Measurements from ENCODE around the gene LEF1.

LEF1 gene

GRCh38 chr4:107999932-108000539 lies 168.7 kb downstream of the LEF1 start:
- ATAC-seq, result no peak

GRCh38 chr4:107997794-107998193 lies 170.9 kb downstream of the LEF1 start:
- ATAC-seq, result no peak; the same call in 2 of the 3 replicates
- no peak for TF ChIP-seq ZC3H10 (CRISPR knock-in tag; IDR thresholded peaks at IDR 0.05)

More at GRCh38 chr4:107999932-108000539, 168.7 kb downstream of the LEF1 start:
- TF ChIP-seq, protein P1, sequence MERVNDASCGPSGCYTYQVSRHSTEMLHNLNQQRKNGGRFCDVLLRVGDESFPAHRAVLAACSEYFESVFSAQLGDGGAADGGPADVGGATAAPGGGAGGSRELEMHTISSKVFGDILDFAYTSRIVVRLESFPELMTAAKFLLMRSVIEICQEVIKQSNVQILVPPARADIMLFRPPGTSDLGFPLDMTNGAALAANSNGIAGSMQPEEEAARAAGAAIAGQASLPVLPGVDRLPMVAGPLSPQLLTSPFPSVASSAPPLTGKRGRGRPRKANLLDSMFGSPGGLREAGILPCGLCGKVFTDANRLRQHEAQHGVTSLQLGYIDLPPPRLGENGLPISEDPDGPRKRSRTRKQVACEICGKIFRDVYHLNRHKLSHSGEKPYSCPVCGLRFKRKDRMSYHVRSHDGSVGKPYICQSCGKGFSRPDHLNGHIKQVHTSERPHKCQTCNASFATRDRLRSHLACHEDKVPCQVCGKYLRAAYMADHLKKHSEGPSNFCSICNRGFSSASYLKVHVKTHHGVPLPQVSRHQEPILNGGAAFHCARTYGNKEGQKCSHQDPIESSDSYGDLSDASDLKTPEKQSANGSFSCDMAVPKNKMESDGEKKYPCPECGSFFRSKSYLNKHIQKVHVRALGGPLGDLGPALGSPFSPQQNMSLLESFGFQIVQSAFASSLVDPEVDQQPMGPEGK (CRISPR knock-in tag; IDR thresholded peaks at IDR 0.05; ENCODE audit: borderline replicate concordance), result no peak
- TF ChIP-seq SNAI2 (CRISPR knock-in tag; IDR thresholded peaks at IDR 0.05), result no peak
- TF ChIP-seq RARB (CRISPR knock-in tag; IDR thresholded peaks at IDR 0.05), result no peak
- TF ChIP-seq BACH2 (CRISPR knock-in tag; IDR thresholded peaks at IDR 0.05; ENCODE audit: borderline replicate concordance), result no peak
- TF ChIP-seq, protein P2, sequence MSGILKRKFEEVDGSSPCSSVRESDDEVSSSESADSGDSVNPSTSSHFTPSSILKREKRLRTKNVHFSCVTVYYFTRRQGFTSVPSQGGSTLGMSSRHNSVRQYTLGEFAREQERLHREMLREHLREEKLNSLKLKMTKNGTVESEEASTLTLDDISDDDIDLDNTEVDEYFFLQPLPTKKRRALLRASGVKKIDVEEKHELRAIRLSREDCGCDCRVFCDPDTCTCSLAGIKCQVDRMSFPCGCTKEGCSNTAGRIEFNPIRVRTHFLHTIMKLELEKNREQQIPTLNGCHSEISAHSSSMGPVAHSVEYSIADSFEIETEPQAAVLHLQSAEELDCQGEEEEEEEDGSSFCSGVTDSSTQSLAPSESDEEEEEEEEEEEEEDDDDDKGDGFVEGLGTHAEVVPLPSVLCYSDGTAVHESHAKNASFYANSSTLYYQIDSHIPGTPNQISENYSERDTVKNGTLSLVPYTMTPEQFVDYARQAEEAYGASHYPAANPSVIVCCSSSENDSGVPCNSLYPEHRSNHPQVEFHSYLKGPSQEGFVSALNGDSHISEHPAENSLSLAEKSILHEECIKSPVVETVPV (CRISPR knock-in tag; IDR thresholded peaks at IDR 0.05), result no peak
- no peak for TF ChIP-seq ZC3H10 (CRISPR knock-in tag; IDR thresholded peaks at IDR 0.05)
- TF ChIP-seq, protein P3, sequence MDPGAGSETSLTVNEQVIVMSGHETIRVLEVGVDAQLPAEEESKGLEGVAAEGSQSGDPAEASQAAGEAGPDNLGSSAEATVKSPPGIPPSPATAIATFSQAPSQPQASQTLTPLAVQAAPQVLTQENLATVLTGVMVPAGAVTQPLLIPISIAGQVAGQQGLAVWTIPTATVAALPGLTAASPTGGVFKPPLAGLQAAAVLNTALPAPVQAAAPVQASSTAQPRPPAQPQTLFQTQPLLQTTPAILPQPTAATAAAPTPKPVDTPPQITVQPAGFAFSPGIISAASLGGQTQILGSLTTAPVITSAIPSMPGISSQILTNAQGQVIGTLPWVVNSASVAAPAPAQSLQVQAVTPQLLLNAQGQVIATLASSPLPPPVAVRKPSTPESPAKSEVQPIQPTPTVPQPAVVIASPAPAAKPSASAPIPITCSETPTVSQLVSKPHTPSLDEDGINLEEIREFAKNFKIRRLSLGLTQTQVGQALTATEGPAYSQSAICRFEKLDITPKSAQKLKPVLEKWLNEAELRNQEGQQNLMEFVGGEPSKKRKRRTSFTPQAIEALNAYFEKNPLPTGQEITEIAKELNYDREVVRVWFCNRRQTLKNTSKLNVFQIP (CRISPR knock-in tag; IDR thresholded peaks at IDR 0.05; ENCODE audit: borderline replicate concordance, low read depth), result no peak
- TF ChIP-seq, protein P4, sequence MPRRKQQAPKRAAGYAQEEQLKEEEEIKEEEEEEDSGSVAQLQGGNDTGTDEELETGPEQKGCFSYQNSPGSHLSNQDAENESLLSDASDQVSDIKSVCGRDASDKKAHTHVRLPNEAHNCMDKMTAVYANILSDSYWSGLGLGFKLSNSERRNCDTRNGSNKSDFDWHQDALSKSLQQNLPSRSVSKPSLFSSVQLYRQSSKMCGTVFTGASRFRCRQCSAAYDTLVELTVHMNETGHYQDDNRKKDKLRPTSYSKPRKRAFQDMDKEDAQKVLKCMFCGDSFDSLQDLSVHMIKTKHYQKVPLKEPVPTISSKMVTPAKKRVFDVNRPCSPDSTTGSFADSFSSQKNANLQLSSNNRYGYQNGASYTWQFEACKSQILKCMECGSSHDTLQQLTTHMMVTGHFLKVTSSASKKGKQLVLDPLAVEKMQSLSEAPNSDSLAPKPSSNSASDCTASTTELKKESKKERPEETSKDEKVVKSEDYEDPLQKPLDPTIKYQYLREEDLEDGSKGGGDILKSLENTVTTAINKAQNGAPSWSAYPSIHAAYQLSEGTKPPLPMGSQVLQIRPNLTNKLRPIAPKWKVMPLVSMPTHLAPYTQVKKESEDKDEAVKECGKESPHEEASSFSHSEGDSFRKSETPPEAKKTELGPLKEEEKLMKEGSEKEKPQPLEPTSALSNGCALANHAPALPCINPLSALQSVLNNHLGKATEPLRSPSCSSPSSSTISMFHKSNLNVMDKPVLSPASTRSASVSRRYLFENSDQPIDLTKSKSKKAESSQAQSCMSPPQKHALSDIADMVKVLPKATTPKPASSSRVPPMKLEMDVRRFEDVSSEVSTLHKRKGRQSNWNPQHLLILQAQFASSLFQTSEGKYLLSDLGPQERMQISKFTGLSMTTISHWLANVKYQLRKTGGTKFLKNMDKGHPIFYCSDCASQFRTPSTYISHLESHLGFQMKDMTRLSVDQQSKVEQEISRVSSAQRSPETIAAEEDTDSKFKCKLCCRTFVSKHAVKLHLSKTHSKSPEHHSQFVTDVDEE (CRISPR knock-in tag; IDR thresholded peaks at IDR 0.05), result no peak

All from SK-N-SH treated with all-trans-retinoic acid at 6 μM for 48 hours (cell line).